WERI-Rb-1 (cell line): Measurements from ENCODE around the gene BSND.

Experiments
- DNase-seq: peaks from one replicate; pipeline ENCODE4 v3.0.0-alpha.2; 2020
- H3K27ac ChIP-seq: fragments of 250-450 bp; sonication (Bioruptor Pico); 2 replicates; pipeline ENCODE4 v1.5.1; 2020; ENCODE audit warnings: mild to moderate bottlenecking, moderate library complexity
- H3K27me3 ChIP-seq: fragments of 250-450 bp; sonication (Bioruptor Pico); 2 replicates; pipeline ENCODE4 v1.5.1; 2021; ENCODE audit warnings: mild to moderate bottlenecking, low read depth, moderate library complexity; ENCODE audit not compliant: insufficient read depth, severe bottlenecking
- H3K36me3 ChIP-seq: fragments of 250-450 bp; sonication (Bioruptor Pico); 2 replicates; pipeline ENCODE4 v1.5.1; 2020; ENCODE audit warnings: mild to moderate bottlenecking, moderate library complexity
- H3K4me3 ChIP-seq: 2 replicates; pipeline ENCODE4 v1.5.1; 2011; ENCODE audit warnings: low read depth, mild to moderate bottlenecking, control low read depth, low read length
- H3K9me3 ChIP-seq: fragments of 250-450 bp; sonication (Bioruptor Pico); 2 replicates; pipeline ENCODE4 v1.5.1; 2021; ENCODE audit warnings: mild to moderate bottlenecking, moderate library complexity; ENCODE audit not compliant: severe bottlenecking
- TF ChIP-seq, protein P1 (sequence below): IDR thresholded peaks from 2 replicates; pipeline ENCODE4 v1.5.1; 2011; ENCODE audit warnings: low read depth, mild to moderate bottlenecking, control low read depth, inconsistent platforms, low read length

BSND gene

DNA sequence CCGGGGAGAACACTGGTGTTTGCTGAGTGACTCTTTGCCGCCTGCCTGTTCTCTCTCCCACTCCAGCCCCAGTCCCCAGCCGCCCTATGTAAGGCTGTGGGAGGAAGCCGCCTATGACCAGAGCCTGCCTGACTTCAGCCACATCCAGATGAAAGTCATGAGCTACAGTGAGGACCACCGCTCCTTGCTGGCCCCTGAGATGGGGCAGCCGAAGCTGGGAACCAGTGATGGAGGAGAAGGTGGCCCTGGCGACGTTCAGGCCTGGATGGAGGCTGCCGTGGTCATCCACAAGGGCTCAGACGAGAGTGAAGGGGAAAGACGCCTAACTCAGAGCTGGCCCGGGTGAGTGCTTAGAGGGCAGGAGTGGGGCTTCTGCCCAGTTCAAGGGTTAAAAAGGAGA, 8.2 kb downstream of the BSND start:
- H3K36me3 ChIP-seq: no peaks in the 10 kb centered on the region
- no peaks in the 10 kb centered on the region for H3K27me3 ChIP-seq
- H3K4me3 ChIP-seq: no peak overlapping the region
- DNase-seq: no peak
- H3K27ac ChIP-seq: no peak overlapping the region
- H3K9me3 ChIP-seq: no peaks in the 10 kb centered on the region
- TF ChIP-seq, protein P1, sequence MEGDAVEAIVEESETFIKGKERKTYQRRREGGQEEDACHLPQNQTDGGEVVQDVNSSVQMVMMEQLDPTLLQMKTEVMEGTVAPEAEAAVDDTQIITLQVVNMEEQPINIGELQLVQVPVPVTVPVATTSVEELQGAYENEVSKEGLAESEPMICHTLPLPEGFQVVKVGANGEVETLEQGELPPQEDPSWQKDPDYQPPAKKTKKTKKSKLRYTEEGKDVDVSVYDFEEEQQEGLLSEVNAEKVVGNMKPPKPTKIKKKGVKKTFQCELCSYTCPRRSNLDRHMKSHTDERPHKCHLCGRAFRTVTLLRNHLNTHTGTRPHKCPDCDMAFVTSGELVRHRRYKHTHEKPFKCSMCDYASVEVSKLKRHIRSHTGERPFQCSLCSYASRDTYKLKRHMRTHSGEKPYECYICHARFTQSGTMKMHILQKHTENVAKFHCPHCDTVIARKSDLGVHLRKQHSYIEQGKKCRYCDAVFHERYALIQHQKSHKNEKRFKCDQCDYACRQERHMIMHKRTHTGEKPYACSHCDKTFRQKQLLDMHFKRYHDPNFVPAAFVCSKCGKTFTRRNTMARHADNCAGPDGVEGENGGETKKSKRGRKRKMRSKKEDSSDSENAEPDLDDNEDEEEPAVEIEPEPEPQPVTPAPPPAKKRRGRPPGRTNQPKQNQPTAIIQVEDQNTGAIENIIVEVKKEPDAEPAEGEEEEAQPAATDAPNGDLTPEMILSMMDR: no peak

DNA sequence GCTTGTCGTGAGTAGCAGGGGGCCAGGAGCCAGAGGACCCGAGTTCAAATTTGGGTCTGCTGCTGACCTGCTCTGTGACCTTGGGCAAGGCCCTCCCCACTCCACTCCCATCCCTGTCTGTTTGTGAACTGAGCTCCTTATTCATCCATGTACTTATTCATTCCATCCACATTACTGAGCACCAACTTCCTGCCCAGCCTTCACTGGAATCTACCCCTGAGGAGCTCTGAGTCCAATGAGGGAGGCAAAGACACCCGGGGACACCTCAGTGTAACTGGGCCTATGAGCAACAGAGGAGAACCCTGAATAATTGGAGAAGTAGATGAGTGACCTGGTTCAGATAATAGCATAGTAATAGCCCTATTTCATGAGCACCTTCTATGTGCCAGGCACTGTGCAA, 8.9 kb downstream of the BSND start:
- no peaks in the 10 kb centered on the region for H3K27me3 ChIP-seq
- DNase-seq: no peak
- no peak overlapping the region for H3K4me3 ChIP-seq
- H3K36me3 ChIP-seq: no peaks in the 10 kb centered on the region
- H3K9me3 ChIP-seq: no peaks in the 10 kb centered on the region
- H3K27ac ChIP-seq: no peak overlapping the region
- TF ChIP-seq, protein P1: no peak

DNA sequence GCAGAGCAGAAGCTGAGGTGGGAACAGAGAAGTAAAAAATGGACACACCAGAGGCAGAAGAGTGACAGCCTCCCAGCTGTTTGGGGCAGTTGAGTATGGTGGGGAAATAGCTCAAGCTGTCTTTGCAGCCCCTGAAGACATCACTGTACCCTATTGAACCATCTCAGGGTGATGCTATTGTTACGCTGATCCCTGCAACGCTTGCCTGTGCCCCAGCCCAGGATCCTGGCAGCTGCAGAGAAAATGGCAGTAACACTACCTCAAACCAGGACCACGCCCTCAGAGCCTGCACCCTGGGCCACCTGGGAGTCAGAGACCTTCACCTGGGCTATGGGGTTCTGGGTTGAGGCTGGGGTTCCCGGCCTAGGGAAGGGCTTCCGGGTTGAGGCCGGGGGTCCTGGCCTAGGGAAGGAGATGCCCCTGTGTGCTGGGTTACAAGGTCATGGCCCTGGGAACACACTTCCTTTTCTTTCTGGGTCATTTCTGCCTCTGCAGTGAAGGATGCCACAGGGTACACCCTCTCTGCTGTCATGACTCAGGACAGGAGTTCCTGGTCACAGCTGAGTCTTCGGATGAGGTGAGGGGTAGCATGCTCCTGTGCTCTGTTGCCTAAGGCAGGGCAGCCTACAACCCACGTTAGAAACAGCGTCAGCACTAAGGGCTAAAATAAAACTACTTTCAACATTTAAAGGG, 11.6 kb downstream of the BSND start:
- TF ChIP-seq, protein P1: no peak
- H3K9me3 ChIP-seq: no peaks in the 10 kb centered on the region
- no peaks in the 10 kb centered on the region for H3K36me3 ChIP-seq
- no peak overlapping the region for H3K27ac ChIP-seq
- no peaks in the 10 kb centered on the region for H3K27me3 ChIP-seq
- no peak for DNase-seq
- no peak overlapping the region for H3K4me3 ChIP-seq

DNA sequence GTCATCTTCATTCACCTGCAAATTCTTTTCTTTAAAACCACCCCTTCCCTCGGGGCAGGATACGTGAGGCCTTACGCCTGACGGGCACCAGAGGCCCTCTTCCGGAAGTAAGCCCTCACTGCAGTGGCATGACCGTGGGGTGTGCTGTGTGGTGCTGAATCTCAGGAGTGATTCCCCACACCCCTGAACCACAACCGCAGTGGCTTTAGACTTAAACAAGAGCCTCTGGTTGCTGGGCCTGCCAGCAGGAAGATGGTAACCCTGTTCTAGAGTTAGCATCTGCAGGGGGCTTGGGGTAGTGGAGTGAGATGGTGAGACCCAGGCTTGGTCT, 12.1 kb downstream of the BSND start:
- TF ChIP-seq, protein P1: no peak
- H3K27ac ChIP-seq: no peak overlapping the region
- H3K36me3 ChIP-seq: no peaks in the 10 kb centered on the region
- DNase-seq: no peak
- H3K4me3 ChIP-seq: no peak overlapping the region
- H3K27me3 ChIP-seq: no peaks in the 10 kb centered on the region
- H3K9me3 ChIP-seq: no peaks in the 10 kb centered on the region

DNA sequence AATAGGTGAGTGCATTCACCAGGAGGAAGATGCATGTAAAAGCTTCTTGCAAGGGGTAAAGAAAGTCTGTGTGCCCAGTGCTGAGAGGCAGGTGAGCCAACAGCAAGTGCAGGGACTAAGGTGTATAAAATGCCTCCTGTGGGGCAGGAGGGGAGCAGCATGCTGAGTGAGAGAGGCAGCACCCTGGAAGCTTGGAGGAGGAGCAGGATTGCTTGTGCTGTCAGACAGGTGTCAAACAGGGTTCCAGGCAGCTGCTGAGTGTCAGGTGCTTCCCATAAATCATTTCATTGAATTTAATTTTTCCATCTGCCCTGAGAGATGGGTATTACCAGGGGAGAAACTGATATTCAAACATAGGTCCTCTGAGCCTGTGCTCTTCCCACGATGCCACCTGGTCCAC, 13.9 kb downstream of the BSND start:
- Histone ChIP-seq H3K27me3 (no peaks in the 10 kb centered on the region), H3K36me3 (no peaks in the 10 kb centered on the region), H3K27ac (no peak overlapping the region), H3K9me3 (no peaks in the 10 kb centered on the region), H3K4me3 (no peak overlapping the region)
- DNase-seq: no peak
- TF ChIP-seq, protein P1: no peak

DNA sequence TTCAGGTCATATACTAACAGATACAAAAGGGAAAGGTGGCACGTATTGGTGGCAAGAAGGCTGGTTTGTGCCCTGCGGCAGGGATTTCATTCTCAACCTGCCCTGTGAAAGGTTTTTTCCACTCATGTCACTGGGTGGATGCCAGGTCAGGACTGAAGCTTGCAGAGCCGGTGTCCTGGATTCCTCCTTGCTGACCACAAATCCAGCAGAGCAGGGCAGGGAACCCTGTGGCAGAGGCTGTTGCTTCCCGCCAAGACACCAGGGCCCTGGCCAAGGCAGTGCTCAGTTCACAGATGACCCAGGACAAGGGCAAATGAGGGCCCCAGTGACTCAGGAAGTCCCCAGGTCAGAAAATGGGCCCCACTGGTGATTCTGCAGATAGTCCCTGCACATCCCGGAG, 16.4 kb downstream of the BSND start:
- H3K4me3 ChIP-seq: no peak overlapping the region
- H3K27ac ChIP-seq: no peak overlapping the region
- H3K9me3 ChIP-seq: no peaks in the 10 kb centered on the region
- H3K36me3 ChIP-seq: no peaks in the 10 kb centered on the region
- DNase-seq: no peak
- no peaks in the 10 kb centered on the region for H3K27me3 ChIP-seq
- TF ChIP-seq, protein P1: no peak
